Right ventricle myocardium superior (tissue), 1 donor: Measurements from ENCODE around the gene FAM114A1. TPM values are rescaled to one million over a fixed set of nuclear protein-coding genes. Genes with fewer than 3 reads are reported as not detected.
"Not testable (repeated sequence)": the region's sequence is repeated elsewhere in the genome, so short reads cannot be mapped to it uniquely, and the experiment has no call there.

Experiments used
- ATAC-seq: fragments of 200-7000 bp; cut with Tn5 transposase; one replicate; pipeline ENCODE4 v1.9.1; 2020; ENCODE audit warnings: mild to moderate bottlenecking; ENCODE audit not compliant: poor library complexity
- DNase-seq: peaks from one replicate; pipeline ENCODE4 v3.0.0-alpha.2; 2020
- intact Hi-C: fragments of 100-400 bp; cut with DNase I; formaldehyde crosslinking; loops from one replicate; pipeline ENCODE4 v1.11.2; 2022
- total RNA-seq: library from RNA; stranded (reverse); fragmentation: NEBNext Ultra II Directional; extraction: Animal tissue kit (Norgen Biotek cat#: 25700); gene quantifications from one replicate; pipeline ENCODE4 v1.2.1, GENCODE V29; 2021
- donor health status: DM: no; HTN: yes; CAD: no; lungs with severe emphysema.

FAM114A1 gene
- total RNA-seq, 1 donor from 2014 or later: 20.3 TPM

GRCh38 chr4:38950159-38950558 lies 82.6 kb downstream of the FAM114A1 start:
- no peak for DNase-seq
- intact Hi-C loops: no loop called here
- ATAC-seq: no peak

- DNase-seq (no peak), ATAC-seq (no peak)
- intact Hi-C loops: no loop called here
Observed at GRCh38 chr4:38950734-38951133, 83.1 kb downstream of the FAM114A1 start.

- DNase-seq (no peak), ATAC-seq (no peak)
- intact Hi-C loops: no loop called here
Observed at GRCh38 chr4:38951598-38951997, 84.0 kb downstream of the FAM114A1 start.

GRCh38 chr4:38952017-38952416 lies 84.4 kb downstream of the FAM114A1 start:
- no peak for ATAC-seq
- intact Hi-C loops: no loop called here
- no peak for DNase-seq

GRCh38 chr4:38954727-38955126 lies 87.1 kb downstream of the FAM114A1 start:
- intact Hi-C loops: no loop called here
- ATAC-seq: no peak
- DNase-seq: no peak

GRCh38 chr4:38955957-38956356 lies 88.4 kb downstream of the FAM114A1 start:
- intact Hi-C loops: no loop called here

GRCh38 chr4:38957261-38957815 lies 89.7 kb downstream of the FAM114A1 start:
- DNase-seq: no peak
- ATAC-seq: no peak
- intact Hi-C loops: no loop called here

More at GRCh38 chr4:38955957-38956356, 88.4 kb downstream of the FAM114A1 start:
- ATAC-seq (no peak), DNase-seq (no peak)

- DNase-seq (no peak), ATAC-seq (no peak)
- intact Hi-C loops: no loop called here
Observed at GRCh38 chr4:38957893-38958292, 90.3 kb downstream of the FAM114A1 start.

- ATAC-seq: no peak
- intact Hi-C loops: no loop called here
- DNase-seq: no peak
Observed at GRCh38 chr4:38958453-38959190, 91.0 kb downstream of the FAM114A1 start.

GRCh38 chr4:38959248-38959647 lies 91.6 kb downstream of the FAM114A1 start:
- intact Hi-C loops, ATAC-seq, DNase-seq: not testable (repeated sequence)

GRCh38 chr4:38964942-38965775 lies 97.6 kb downstream of the FAM114A1 start:
- no peak for ATAC-seq
- no peak for DNase-seq
- intact Hi-C loops: no loop called here

GRCh38 chr4:38965866-38966265 lies 98.3 kb downstream of the FAM114A1 start:
- intact Hi-C loops: no loop called here
- DNase-seq (no peak), ATAC-seq (no peak)

GRCh38 chr4:38967260-38968095 lies 99.9 kb downstream of the FAM114A1 start:
- intact Hi-C loops: no loop called here
- DNase-seq: no peak
- peak; percentile 58 for ATAC-seq

GRCh38 chr4:38968668-38969067 lies 101.1 kb downstream of the FAM114A1 start:
- DNase-seq: no peak
- no peak for ATAC-seq
- intact Hi-C loops: no loop called here

GRCh38 chr4:38976308-38976707 lies 108.7 kb downstream of the FAM114A1 start:
- ATAC-seq (no peak), DNase-seq (no peak)
- intact Hi-C loops: no loop called here

- ATAC-seq (no peak), DNase-seq (no peak)
- intact Hi-C loops: no loop called here
Observed at GRCh38 chr4:38979081-38979480, 111.5 kb downstream of the FAM114A1 start.

- intact Hi-C loops: no loop called here
Observed at GRCh38 chr4:38979511-38980230, 112.1 kb downstream of the FAM114A1 start.

More at GRCh38 chr4:38979511-38980230, 112.1 kb downstream of the FAM114A1 start:
- ATAC-seq (no peak), DNase-seq (no peak)
